ENCODE measurements around the gene GFI1B. TPM values are rescaled to one million over a fixed set of nuclear protein-coding genes. Genes with fewer than 3 reads are reported as not detected.
A peak's percentile ranks its signal among the peaks of the same experiment; 100 is the strongest.

Gene GFI1B
- total RNA-seq (2014; rRNA removed; shearing (Covaris generic)), result not detected in 2 replicates
- polyA plus RNA-seq (2015; cell fraction: cytosol; rRNA removed), result 0.02 TPM in 1 of 2 replicates, not detected in the other
- not detected in 2 replicates for polyA plus RNA-seq (2015; cell fraction: nucleus; rRNA removed)

GRCh38 chr9:132978451-132979131, at the start of gene GFI1B:
TSS of gene GFI1B (plus strand) at chr9:132978694. CDS start at chr9:132986679, 7,985 bp downstream.
- no peak for DNase-seq (ENCODE audit: low read depth)

DNA sequence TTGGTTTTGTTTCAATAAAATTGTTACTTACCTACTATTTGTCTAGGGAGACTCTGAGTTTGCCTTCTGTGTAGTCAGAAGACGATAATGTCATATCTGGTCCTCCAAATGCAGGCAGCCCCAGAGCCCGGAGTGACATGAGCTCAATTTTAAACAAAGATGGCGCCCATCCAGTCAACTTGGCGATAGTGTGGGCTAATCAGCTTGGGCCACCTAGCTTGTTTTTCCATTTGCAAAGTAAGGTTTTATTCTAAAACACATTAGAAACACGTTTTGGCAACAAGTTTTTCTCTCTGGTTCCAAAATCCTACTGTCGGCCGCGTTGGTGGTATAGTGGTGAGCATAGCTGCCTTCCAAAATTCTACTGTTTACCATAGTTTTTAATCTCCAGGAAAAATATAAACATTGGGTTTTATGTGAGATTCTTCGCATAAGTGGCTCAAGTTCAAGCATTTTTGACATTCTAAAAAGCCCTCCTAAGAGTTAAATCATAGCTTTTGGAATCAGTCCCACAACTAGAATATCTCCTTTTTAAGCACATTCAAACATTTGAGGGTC, 47.2 kb upstream of the GFI1B start:
- DNase-seq (ENCODE audit: low read depth), result no peak

DNA sequence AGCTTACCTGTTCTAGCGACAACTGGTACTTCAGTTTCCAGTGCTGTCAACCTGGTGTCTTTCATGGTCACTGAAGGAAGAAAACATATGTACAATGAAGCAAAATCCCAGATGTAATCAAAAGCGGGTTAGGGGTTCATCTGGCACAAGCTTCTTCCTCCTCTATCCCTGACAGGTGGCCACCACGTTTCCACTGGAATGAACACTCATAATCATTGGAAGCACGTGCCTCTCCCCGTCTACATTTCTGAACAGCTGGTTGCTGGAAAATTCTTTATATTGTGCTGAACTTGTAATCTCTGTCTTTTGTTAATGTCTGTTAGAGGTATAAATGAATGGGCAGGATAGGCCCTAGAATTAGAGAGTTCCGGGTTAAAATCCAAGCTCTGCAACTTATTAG, 43.5 kb upstream of the GFI1B start:
- no peak for DNase-seq (ENCODE audit: low read depth)

GRCh38 chr9:132937463-132937901, 41.0 kb upstream of the GFI1B start:
- peak; percentile 26 for DNase-seq (ENCODE audit: low read depth)

- DNase-seq (ENCODE audit: low read depth), result no peak
Measured at GRCh38 chr9:132939169-132939568, 39.3 kb upstream of the GFI1B start.

DNA sequence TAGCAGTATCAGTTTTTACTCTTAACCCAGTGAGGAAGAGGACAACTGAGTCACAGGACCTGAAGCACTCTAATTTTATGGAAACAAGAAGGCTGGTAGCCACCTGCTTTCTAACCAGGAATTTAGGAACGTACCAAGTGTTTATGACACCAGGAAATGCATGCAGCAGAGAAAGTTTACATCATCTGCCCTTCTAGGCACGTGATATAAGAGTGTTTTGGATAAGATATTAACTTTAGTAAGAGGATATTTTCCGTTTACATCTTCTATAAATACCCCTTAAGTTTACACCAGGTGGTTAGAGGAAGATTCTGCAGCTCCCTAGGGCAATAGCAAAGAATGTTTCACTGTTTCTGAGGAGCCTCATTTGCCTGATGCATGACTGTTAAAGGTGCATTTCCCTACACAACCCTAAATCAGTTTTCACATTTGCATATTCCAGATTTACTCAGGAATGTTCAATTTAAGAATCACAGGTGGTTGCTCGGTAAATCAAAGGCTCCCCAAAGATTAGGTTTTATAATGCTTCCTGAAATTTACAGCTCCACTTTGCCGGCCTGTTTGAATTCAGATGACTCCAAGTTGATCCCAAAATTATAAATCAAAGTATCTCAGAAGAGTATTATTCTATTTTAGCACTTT, 35.8 kb upstream of the GFI1B start:
- no peak for DNase-seq (ENCODE audit: low read depth)

- DNase-seq (ENCODE audit: low read depth), result no peak
Measured at GRCh38 chr9:132943651-132944293, 34.7 kb upstream of the GFI1B start.

GRCh38 chr9:132944294-132945185, 34.0 kb upstream of the GFI1B start, which contains the start of gene TSC1:
TSS of gene TSC1 (minus strand) at chr9:132944616. CDS start at chr9:132928872, 15,744 bp downstream.
- DNase-seq (ENCODE audit: low read depth), result peak; percentile 87

GRCh38 chr9:132945186-132946130, 33.0 kb upstream of the GFI1B start:
- DNase-seq (ENCODE audit: low read depth), result no peak

GRCh38 chr9:132946211-132946610, 32.3 kb upstream of the GFI1B start:
- DNase-seq (ENCODE audit: low read depth), result no peak

GRCh38 chr9:132946631-132947295, 31.7 kb upstream of the GFI1B start:
- peak; percentile 64 for DNase-seq (ENCODE audit: low read depth)

DNA sequence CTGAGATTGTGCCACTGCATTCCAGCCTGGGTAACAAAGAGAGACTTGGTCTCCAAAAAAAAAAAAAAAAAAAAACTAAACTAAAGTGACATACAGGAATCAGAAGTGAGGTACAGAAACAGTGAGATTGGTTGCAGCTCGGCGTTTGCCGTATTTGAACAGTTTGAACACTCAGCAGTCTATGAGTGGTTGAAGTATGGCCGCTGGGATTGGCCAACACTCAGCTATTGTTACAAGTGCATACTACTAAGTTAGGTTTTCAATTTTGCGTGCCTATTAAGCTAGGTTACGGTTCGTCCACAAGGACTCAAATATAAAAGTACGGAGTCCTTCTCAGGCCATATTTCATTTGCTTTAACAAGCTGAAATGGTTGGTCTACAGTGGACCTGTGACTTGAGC, 30.7 kb upstream of the GFI1B start:
- DNase-seq (ENCODE audit: low read depth), result no peak

DNA sequence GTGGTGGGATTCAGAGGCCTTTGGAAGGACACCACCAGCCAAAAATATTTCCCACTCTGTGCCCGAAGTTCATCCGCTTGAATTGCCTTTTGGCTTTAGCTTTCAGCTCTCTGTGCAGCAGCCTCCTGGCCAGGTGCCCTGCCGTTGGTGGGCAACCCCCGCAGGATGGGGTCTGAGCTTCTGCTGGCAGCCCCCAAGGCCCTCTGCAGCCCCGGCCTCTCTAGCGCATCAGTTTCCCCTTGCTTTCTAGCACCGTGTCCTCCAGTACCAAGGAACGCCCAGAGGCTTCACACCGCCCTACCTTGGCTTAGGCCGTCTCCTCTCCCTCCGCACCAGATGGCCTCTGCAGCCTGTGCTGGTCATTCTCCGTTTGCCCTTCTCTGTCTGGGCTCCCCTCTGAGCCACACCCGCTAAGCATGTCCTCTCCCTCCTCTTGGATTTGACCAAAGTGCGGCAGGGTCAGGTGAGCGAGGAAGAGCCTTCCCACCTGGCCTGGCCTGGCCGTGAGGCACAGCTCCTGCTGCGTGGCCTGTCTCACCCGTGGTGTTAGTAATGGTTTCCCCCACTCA, 29.9 kb upstream of the GFI1B start:
- no peak for DNase-seq (ENCODE audit: low read depth)

DNA sequence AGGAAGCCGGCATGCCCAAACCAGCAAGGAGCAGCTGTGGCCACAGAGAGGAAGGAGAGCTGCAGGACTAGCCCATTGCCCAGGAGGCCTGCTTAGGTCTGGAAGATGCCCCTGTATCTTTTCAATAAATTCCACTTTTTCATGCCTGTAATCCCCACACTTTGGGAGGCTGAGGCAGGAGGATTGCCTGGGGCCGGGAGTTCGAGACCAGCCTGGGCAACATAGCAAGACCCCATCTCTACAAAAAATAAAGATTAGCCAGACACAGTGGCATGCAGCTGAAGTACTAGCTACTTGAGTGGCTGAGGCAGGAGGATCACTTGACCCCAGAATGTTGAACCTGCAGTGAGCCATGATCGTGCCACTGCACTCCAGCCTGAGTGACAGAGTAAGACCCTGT, 28.8 kb upstream of the GFI1B start:
- no peak for DNase-seq (ENCODE audit: low read depth)

DNA sequence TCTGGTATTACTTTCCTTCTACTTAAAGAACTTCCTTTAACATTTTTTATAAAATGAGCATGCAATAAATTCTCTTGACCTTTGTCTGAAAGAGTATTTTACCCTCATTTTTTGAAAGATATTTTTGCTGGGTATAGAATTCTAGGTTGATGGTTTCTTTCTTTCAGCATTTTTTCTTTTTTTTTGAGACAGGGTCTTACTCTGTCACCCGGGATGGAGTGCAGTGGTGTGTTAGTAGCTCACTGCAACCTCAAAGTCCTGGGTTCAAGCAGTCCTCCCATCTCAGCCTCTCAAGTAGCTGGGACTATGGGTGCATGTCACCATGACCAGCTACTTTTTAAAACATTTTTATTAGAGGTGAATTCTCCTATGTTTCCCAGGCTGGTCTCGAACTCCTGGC, 23.4 kb upstream of the GFI1B start:
- DNase-seq (ENCODE audit: low read depth), result no peak

GRCh38 chr9:132955768-132956167, 22.7 kb upstream of the GFI1B start:
- no peak for DNase-seq (ENCODE audit: low read depth)

DNA sequence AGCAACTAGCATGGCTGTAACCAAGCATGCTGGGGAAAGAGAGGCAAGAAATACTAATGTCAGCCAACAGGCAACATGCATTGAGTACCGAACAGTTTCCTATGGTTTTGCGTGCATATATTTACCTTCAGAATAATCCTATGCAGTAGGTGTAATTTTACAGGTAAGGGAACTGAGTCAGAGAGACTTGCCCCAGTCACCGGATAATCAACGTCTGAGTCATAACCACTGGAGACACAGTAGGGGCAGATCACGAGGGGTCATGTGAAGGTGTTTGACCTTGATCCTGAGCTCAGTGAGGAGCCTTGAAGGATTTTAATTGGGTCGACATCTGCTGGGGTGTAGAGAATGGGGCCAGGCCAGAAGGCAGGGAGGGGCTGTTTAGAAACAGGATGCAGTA, 20.7 kb upstream of the GFI1B start:
- no peak for DNase-seq (ENCODE audit: low read depth)

GRCh38 chr9:132961002-132961401, 17.5 kb upstream of the GFI1B start:
- DNase-seq (ENCODE audit: low read depth), result no peak

GRCh38 chr9:132965478-132965877, 13.0 kb upstream of the GFI1B start:
- DNase-seq (ENCODE audit: low read depth), result no peak

Measured in HT1080 (cell line).